Inferior parietal cortex (tissue), 1 donor: ENCODE measurements around the gene TCF21.
"Not testable (repeated sequence)": the region's sequence is repeated elsewhere in the genome, so short reads cannot be mapped to it uniquely, and the experiment has no call there.

Experiments used
- DNase-seq: peaks from one replicate; pipeline ENCODE4 v3.0.0-alpha.2; 2016; ENCODE audit errors: extremely low spot score

Gene TCF21

DNA sequence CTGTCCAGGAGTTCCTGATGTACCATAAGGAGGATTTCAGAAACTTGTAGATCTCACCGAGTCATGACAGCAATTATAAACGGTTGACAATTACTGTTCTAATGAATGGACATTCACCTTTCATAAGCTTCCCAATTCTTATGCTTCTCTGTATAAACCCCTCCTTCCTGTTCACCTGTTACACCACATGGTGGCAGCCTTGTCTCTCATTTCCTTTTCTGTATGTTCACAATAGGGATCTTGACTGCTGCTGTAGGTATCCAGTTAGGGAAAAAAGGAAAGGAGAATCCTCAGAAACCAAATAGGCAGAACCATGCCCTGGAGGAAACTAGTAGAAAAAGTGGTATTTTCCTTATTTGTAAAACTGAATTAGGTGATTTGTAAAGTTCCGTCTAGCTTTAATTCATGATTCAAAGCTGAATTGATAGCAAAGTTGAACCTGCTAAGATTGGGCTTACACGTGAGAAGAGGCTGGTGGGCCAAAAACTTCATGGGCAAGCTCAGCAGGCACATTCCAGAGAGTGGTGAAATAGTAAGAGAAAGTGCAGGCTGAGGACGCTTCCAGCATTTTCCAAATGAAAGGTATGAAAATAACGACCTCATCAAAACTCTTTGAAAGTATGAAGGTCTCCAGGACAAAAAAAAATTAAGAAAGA lies 35.2 kb downstream of the TCF21 start:
- DNase-seq = peak; percentile 90

- DNase-seq = not testable (repeated sequence)
Measured at GRCh38 chr6:133931221-133931620, 42.3 kb downstream of the TCF21 start.

DNA sequence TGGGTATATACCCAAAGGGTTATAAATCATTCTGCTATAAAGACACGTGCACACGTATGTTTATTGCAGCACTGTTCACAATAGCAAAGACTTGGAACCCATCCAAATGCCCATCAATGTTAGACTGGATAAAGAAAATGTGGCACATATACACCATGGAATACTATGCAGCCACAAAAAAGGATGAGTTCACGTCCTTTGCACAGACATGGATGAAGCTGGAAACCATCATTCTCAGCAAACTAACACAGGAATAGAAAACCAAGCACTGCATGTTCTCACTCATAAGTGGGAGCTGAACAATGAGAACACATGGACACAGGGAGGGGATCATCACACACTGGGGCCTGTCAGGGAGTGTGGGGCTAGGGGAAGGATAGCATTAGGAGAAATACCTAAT lies 47.4 kb downstream of the TCF21 start:
- not testable (repeated sequence) for DNase-seq

DNA sequence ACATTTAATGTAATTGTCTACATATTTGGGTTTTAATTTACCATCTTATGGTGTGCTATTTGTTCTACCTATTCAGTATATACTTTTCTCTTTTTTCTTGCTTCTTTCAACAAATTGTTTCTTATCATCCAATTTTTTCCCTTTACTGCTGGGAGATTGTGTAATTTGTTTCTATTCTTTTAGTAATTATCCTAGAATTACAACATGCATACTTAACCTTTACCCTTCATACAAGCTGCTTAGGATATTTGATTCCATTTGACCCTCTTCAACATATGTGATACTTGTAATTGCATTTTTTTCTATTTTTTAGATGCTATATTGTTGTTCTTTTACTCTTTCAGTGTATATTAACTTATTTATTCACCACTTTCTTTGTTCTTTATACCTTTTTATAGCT lies 49.0 kb downstream of the TCF21 start:
- DNase-seq = no peak

- no peak for DNase-seq
Measured at GRCh38 chr6:133938533-133938932, 49.6 kb downstream of the TCF21 start.

- DNase-seq = no peak
Measured at GRCh38 chr6:133939778-133940667, 51.1 kb downstream of the TCF21 start.
